Fibroblast of pulmonary artery (primary cell): ENCODE data around the gene DDX39B.
"Not testable (repeated sequence)": the region's sequence is repeated elsewhere in the genome, so short reads cannot be mapped to it uniquely, and the experiment has no call there.

Source experiments
- DNase-seq: peaks from one replicate; pipeline ENCODE4 v3.0.0-alpha.2; 2010; ENCODE audit warnings: low read depth
- H3K4me3 ChIP-seq: replicated peaks from 2 replicates; pipeline ENCODE4 v1.5.1; 2011; ENCODE audit warnings: low read depth, mild to moderate bottlenecking, control low read depth, low read length, moderate library complexity
- TF ChIP-seq, protein P1 (sequence below): IDR thresholded peaks from 2 replicates; pipeline ENCODE4 v1.5.1; 2011; ENCODE audit warnings: mild to moderate bottlenecking, control low read depth, low read length, inconsistent platforms; ENCODE audit errors: missing control alignments

The DDX39B gene

DNA sequence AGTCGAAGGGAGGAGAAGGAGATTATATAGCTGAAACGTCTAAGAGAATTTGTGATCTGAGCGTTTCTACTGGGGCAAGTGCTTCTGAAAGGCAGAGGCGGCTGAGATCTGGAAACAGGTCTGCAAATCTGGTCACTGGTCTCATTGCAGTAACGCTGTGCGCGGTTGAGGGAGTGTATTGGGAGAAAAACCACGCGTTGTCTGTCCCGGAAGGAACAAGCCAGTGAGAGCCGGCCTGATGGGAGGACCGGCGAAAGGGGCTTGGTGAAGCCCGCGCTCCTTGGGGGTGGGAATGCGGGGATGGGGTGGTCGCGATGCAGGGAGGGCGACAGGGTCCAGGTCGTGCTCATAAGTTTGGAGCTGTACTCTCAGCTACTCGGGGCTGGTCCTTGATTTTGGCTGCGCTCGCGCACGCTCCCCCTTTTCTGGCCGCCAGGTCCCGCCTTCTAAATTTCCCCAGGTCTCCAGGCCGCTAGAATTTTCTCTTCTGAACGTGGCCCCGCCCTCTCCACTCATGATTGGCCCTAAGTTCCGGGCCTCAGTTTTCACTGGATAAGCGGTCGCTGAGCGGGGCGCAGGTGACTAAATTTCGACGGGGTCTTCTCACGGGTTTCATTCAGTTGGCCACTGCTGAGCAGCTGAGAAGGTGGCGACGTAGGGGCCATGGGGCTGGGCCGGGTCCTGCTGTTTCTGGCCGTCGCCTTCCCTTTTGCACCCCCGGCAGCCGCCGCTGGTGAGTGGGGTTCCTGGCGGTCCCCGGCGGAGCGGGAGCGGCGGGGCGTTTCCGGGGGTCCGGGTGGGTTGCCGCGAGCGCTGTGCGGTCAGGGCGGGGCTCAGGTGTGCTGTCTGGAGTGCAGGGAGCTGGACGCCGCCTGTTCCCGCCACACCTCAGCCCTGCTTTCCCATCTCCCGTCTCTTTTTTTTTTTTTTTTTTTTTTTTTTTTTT is 44.0 kb downstream of the DDX39B start, which contains the start of gene MICB:
Gene MICB, plus strand, starts transcription at position 615 of the 946 bp plus-strand sequence. Its CDS starts 49 bp downstream, at position 664.
- DNase-seq: peak; percentile 77
- H3K4me3 ChIP-seq: peak within 1 kb of the TSS; percentile 70
- TF ChIP-seq, protein P1, sequence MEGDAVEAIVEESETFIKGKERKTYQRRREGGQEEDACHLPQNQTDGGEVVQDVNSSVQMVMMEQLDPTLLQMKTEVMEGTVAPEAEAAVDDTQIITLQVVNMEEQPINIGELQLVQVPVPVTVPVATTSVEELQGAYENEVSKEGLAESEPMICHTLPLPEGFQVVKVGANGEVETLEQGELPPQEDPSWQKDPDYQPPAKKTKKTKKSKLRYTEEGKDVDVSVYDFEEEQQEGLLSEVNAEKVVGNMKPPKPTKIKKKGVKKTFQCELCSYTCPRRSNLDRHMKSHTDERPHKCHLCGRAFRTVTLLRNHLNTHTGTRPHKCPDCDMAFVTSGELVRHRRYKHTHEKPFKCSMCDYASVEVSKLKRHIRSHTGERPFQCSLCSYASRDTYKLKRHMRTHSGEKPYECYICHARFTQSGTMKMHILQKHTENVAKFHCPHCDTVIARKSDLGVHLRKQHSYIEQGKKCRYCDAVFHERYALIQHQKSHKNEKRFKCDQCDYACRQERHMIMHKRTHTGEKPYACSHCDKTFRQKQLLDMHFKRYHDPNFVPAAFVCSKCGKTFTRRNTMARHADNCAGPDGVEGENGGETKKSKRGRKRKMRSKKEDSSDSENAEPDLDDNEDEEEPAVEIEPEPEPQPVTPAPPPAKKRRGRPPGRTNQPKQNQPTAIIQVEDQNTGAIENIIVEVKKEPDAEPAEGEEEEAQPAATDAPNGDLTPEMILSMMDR: no peak

DNA sequence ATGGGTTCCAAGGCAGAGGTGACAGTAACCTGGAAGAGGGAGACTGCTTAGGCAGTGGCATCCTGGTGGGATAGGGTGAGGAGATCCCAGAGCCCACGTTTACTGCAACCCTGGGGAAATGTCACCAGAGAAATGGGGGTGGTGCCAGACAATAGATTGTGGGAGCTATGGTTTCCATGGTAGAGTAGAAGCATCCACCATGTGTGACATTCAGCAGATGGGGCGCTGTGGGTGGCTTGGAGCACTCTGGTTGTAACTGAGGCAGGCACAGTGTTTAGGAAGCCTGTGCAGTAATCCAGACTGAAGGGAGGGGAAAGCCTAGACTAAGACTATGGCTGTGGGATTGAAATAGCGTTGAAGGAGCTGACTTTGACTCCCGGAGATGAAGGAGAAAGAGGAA is 45.0 kb downstream of the DDX39B start:
- DNase-seq: not testable (repeated sequence)
- H3K4me3 ChIP-seq: peak overlapping the region; percentile 70

DNA sequence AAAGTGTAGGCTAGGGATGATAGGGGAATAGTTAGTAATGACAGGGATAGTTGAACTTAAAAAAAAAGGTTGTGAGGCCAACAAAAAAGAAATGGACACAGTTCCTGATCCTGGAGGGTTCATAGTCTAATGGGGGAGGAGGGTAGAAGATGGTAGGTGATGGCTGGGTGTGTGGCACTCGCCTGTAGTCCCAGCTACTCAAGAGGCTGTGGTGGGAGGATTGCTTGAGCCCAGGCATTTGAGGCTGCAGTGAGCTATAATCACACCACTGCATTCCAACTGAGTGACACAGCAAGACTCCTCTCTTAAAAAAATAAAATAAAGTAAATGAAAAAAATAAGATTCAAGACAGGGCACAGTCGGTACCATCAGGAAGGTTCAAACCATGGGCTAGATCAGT is 46.2 kb downstream of the DDX39B start:
- TF ChIP-seq, protein P1: no peak
- H3K4me3 ChIP-seq: peak overlapping the region; percentile 71
- DNase-seq: peak; percentile 72

DNA sequence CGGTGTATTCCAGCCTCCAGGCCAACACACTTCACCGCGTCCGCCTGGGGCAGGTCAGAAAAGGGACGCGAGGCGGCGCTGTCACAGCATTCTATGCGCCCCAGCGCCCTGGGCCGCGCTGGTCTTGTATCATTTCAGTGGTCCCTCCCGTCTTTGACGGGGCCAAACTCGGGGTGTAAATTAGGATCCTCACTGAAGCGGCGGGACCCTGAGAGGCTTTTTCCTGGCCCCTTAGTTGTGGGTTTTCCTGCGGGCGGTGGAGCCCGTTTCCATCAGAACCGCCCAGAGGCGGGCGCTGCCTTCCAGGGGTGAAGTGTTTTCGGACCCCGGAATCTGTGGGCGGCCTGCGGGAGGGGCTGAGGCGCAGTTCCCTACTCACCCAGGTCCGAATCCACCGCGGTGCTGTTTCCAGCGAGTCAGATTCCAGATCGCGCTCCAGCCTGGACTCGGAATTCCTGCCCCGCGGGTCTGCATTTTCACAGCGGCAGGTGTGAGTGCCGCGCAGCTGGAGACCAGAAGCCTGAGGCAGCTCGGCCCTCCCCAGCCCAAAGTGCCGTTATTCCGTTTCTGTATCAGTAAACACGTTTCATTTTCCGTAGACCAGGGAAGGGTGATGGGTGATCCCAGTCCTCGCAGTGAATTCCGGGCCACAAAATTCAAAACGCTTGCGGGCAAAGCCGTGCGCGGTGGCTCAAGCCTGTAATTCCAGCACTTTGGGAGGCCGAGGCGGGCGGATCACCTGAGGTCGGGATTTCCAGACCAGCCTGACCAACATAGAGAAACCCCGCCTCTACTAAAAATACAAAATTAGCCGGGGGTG is 47.7 kb downstream of the DDX39B start:
- H3K4me3 ChIP-seq: peak overlapping the region; percentile 71
- TF ChIP-seq, protein P1: peak; percentile 81
- peak; percentile 76 for DNase-seq

DNA sequence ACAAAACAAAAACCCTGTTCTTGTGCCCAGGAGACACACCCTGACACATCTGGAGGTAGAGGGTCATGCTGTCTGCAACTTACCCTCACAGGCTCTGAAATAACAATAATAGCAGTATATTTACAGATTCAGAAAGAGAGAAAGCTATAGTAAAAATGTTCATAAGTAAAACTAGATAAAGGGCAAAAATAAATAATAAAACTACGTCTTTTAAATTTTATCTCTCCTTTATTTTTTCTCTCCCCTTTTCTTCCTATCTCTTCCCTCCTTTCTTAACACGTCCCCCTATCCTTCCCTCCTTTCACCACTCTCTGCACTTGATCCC is 48.3 kb downstream of the DDX39B start:
- peak overlapping the region; percentile 71 for H3K4me3 ChIP-seq

DNA sequence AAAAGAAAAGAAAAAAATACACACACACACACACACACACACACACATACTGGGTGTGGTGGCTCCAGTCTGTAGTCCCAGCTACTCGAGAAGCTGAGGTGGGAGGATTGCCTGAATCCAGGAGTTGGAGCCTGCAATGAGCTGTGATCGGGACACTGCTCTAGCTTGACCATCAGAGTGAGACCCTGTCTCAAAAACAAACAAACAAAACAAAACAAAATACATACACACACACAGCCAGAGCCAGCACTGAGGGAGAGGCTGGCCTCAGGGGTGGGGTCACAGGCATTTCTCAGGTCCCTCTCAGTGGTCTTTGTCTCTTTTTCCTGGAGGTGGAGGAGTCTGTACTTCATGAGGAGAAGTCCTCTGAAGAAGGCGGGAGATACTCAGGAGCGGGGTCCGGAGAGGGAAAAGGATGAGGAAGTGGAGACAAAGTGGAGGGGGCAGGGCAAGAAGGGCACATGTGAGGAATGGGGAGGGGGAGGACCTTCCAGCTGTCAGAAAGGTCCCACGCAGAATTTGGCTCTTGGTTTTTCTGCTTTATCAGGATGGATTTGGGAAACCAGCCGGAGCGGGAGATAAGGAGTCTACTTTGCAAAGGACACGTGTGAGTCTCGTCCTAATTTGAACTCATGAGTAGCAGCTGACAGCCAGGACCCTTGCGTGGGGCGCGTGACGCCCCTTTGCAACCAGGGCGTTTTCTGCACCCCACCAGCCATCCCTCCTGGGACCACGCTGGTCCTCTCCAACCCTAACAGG is 51.5 kb downstream of the DDX39B start:
- no peak overlapping the region for H3K4me3 ChIP-seq
- DNase-seq: no peak
- TF ChIP-seq, protein P1: no peak

More for the DNA sequence above, 48.3 kb downstream of the DDX39B start:
- DNase-seq: not testable (repeated sequence)

DNA sequence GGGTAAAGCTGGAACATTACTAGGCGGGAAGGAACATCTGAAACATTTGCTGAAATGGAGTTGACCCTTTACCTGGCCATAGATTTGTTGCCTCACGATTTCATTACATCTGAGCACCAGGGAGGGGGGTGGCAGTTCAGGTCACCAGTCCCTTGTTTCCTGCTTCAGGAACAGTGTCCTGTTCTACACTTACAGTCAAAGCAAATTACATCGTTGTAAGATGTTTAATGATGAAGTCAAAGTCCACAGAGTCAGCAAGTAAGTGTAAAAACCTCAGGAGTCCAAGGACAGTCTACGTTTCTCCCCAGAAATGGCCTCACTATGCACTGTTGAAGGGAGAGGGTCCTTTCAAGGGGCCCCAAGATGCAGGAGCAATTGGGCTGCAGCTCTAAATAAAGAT is 52.7 kb downstream of the DDX39B start:
- no peak for DNase-seq
- no peak overlapping the region for H3K4me3 ChIP-seq
- TF ChIP-seq, protein P1: no peak

DNA sequence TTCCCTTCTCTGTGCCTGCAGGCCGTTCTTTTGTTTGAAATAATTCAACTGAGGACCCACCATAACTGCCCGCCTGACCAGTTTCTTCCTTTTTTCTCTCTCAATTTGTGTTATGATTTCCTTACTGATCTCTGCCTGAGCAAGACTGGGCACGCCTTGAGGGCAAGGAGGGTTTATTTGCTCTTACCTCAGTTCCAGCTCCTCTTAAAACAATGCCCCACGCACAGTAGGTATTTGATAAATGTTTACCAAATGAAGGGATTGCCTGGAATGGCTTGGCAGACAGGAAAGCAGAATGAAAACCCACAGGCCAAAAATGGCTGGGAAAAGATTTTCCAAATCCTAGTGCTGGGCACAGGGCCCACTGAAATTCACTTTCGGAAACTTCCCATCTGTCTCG is 54.1 kb downstream of the DDX39B start:
- DNase-seq, H3K4me3 ChIP-seq: not testable (repeated sequence)

DNA sequence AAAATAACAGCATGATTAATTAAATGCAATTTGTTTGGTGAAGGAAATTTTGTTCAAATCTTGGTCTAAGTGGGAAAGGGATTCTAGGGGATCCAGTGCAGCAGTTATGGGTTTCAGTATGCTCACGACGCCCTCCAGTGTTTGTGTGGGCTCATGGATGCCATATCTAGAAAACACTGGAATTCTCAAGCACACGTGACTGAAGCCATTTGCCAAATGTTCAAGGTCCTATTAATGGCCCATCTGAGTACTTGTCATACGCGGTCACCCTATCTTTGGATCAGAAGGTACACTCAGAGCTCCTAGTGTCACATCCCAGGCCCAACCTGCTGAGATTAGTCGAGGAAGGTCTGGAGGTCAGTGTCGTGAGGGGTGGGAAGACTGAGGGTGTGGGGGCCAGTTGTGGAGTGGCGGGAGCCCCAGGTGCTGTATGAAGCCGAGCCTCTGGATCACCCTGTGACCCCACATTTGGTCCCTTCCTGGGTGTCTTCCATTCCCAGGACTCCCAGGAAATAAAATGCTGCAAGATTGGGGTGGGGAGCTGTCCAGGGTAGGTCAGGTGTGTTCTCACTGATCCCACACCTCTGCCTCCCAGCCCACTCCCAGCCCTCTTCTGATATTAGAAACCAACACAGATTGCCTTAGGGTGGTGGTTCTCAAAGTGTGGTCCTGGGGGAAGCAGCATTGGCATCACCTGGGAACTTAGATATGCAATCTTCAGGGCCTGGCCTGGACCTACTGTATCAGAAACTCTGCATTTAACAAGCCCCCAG is 55.6 kb downstream of the DDX39B start:
- H3K4me3 ChIP-seq, DNase-seq: not testable (repeated sequence)
